NCI-H2107 treated with DMSO at 0.1 percent for 48 hours (cell line): Measurements from ENCODE around the gene DNALI1.
A peak's percentile ranks its signal among the peaks of the same experiment; 100 is the strongest.
"Not testable (repeated sequence)": the region's sequence is repeated elsewhere in the genome, so short reads cannot be mapped to it uniquely, and the experiment has no call there.

Experiments used
- DNase-seq: peaks from one replicate; lab custom pipeline; 2025; ENCODE audit not compliant: unreplicated experiment; lab: John Stamatoyannopoulos, UW

DNALI1 gene

DNA sequence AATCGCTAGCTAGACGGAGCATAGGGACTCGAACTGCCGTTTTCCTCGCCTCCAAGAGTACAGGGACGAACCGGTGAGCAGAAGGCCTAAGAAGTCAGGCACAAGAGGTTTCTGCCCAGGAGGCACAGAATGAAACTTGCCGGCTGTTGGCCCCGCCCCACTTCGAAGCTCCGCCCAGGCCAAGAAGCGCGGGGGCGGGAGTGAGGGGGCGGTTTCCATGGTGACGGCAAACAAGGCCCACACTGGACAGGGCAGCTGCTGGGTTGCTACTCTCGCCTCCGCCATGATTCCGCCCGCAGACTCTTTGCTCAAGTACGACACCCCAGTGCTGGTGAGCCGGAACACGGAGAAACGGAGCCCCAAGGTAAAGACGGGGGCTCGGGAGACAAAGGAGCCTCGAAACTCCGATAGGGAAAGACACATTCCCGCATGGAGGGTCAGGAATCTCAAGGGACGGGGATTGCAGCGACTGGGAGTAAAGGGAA lies at the start of gene DNALI1:
Gene DNALI1, plus strand, starts transcription at position 229 of the 485 bp plus-strand sequence. Its CDS starts 55 bp downstream, at position 284.
- DNase-seq = no peak

DNA sequence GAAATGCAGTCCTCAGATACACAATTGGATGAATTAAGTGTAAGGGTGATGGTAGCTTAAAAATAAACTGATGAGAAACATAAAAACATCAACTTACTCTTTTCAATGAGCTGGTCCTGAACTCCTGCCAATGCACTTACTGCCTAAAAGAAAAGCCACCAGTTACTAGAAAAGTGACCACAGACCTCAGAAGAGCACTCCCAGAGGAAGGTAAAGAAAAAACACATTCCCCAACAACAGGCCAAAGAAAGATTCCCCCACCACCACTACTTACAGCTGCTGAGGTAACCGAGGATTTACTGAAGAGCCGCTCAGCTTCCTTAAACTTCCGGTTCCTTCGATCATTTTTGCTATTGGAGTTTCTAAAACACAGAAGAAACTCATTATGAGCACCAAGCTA lies 47.6 kb upstream of the DNALI1 start:
- DNase-seq = peak; percentile 62

DNA sequence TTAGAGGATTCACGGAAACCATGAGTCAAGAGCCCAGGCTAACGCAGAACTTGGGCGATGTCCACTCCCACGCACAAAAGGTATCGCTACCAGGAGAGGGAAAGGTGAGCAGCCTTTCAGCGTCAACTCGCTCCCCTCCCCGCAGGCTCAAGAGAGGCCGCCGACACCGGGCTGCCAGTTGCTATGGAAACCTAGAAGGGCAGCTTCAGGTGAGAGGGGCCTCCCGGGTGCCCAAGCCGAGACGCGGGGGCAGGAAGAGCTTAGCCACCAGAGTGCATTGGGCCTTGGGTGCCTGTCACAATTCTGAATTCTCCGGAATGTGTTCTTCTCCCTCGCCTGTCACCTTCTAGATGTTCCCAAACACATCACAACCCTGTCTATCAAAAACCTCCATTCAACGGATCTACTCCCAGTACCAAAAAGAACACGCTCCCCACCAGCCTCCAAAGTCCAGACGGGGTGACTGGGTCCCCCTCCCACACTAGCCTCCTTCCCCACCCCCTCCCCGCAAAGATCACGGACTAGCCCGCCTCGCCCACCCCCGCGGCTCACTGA lies 42.9 kb upstream of the DNALI1 start:
- DNase-seq = peak; percentile 19

DNA sequence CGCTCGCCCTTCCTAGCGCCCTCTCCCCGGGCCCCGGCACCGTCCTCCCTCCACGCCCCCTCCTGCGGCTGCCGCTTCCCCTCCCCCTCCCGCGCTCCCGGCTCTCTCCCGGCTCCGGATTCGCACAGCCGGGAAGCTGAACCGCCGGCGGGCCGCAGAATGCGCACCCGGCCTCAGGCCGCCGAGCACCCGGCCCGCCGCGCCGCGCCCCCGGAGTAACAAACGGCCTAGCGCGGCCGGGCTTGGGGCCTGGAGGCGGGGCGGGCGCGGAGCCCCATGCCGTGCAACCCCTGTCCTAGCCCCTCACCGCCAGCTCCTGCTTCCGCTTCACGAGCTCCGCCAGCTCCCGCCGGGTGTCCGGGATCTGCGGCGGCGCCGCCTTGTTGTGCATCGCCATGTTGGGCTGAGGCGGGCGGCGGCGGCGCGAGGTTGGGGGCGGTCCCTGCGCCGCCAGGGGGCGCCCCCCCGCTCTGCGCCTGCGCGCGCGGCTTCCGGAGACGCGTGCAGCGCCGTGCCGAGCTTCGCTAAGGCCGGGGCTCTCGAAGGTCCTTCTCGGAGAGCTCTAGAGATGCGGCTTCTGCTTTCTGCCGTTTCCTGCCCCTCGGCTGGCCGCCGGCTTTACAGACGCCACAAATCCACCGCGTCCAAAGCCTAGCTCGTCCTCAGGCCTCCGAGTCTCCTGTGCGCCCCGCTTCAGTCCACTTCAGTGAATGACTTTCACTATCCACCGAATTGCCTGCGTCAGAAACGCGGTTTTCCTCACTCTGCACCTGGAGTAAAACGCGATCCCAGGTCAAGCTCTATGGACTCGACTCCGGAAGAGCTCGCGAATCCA lies 42.2 kb upstream of the DNALI1 start, which contains the start of gene MEAF6:
Gene MEAF6, minus strand, starts transcription at position 417 of the 835 bp plus-strand sequence. Its CDS starts 20 bp downstream, at position 397.
- DNase-seq = peak; percentile 70

DNA sequence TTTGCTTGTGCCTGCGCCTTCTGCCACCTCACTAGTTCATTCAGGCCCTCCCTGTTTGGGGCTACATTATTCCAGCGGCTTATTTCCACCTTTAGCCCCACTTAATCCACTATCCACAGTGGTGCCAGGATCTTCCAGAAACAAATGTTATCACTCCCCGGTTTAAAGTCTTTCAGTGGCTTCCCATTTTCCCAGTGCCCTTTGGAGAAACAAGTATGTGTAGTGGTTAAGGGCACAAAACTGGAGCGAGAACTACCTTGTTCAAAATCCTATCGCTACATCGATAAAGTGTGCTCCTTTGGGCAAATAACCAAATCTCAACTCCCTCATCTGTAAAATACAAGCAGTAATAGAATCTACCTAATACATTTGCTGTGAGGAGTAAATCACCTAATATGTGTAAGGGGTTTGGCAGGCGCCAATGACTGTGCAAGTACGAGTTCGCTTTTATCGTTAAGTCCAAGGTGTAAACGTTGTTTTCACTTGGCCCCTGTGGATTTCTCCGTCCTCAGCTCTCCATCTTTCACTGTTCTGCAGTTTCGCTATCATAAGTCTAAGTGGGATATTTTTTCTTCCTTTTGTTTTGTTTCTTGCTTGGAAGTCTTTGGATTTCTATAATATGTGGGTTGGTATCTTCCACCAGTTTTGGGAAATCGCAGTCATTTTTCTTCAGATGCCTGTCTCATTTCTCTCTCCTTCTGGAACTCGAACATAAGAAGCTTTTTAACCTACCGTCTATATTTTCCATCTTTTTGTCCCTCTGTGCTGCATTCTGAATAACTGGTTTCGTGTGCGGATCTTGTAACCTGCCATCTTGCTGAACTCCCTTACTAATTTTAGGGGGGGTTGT lies 41.3 kb upstream of the DNALI1 start:
- DNase-seq = no peak

DNA sequence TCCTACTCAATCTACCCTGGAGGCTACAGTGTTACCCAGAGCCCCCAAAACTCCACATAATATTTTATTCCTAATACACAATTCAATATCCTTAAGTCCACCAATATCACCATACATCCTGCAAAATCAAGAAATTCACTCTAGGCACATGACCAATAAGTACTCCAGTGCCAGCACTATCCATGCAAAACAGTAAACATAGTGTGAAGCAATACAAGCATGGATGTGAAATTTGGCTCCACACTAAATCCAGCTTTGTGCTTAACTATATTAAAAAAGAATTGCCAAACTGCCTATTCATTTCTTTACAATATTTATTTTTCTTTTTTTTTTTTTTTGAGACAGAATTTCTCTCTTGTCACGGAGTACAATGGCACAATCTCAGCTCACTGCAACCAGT lies 39.2 kb upstream of the DNALI1 start:
- DNase-seq = no peak

DNA sequence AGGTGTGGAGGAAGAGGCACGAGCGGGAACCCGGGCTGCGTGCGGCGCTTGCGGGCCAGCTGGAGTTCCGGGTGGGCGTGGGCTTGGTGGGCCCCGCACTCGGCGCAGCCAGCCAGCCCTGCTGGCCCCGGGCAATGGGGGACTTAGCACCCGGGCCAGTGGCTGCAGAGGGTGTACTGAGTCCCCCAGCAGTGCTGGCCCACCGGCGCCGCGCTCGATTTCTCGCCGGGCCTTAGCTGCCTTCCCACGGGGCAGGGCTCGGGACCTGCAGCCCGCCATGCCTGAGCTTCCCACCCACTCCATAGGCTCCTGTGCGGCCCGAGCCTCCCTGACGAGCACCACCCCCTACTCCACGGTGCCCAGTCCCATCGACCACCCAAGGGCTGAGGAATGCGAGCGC lies 38.5 kb upstream of the DNALI1 start:
- DNase-seq = not testable (repeated sequence)

DNA sequence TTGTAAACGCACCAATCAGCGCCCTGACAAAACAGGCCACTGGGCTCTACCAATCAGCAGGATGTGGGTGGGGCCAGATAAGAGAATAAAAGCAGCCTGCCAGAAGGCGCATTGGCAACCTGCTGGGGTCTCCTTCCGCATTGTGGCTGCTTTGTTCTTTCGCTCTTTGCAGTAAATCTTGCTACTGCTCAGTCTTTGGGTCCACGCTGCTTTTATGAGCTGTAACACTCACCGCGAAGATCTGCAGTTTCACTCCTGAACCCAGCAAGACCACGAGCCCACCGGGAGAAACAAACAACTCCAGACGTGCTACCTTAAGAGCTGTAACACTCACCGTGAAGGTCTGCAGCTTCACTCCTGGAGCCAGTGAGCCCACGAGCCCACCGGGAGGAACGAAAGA lies 37.8 kb upstream of the DNALI1 start:
- DNase-seq = not testable (repeated sequence)

DNA sequence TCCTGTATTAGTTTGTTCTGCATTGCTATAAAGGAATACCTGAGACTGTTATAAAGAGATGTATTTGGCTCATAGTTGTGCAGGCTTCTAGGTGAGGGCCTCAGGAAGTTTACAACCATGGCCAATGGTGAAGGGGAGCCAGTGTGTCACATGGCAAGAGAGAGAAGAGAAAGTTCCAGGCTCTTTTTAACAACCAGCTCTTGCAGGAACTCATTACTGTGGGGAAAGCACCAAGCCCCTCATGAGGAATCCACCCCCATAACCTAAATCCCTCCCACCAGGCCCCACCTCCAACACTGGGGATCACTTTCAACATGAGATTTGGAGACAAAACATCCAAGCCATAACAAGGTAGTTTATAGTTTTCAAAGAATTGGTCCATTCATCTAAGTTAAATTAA lies 37.1 kb upstream of the DNALI1 start:
- DNase-seq = no peak

DNA sequence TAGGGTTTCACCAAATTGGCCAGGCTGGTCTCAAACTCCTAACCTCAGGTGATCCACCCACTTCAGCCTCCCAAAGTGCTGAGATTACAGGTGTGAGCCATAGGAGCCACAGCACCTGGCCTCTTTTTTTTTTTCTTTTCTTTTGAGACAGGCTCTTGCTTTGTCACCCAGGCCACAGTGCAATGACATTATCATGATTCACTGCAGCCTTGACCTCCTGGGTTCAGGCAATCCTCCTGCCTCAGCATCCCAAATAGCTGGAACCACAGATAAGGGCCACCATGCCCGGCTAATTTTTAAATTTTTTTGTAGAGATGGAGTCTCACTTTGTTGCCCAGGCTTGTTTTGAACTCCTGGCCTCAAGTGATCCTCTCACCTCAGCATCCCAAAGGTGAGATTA lies 26.9 kb upstream of the DNALI1 start:
- not testable (repeated sequence) for DNase-seq

DNA sequence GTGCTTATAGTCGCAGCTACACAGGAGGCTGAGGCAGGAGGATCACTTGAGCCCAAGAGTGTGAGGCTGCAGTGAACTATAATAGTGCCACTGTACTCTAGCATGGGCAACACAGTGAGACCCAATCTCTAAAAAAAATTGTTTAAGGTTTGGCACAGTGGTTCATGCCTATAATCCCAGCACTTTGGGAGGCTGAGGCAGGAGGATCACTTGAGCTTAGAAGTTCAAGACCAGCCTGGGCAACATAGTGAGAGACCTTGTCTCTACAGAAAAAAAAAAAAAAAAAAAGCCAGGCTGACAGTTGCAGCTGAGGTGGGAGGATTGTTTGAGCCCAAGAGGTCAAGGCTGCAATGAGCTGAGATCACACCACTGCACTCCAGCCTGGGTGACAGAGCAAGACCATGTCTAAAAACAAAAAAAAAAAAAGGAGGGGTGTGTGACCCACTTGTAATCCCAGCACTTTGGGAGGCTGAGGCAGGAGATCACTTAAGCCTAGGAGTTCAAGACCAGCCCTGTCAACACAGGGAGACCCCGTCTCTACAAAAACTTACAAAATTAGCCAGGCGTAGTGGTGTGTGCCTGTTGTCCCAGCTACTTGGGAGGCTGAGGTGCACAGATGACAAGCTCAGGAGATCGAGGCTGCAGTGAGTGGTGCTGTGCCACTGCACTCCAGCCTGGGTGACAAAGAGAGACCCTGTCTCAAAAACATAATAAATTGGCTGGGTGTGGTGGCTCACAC lies 24.2 kb upstream of the DNALI1 start:
- DNase-seq = not testable (repeated sequence)

DNA sequence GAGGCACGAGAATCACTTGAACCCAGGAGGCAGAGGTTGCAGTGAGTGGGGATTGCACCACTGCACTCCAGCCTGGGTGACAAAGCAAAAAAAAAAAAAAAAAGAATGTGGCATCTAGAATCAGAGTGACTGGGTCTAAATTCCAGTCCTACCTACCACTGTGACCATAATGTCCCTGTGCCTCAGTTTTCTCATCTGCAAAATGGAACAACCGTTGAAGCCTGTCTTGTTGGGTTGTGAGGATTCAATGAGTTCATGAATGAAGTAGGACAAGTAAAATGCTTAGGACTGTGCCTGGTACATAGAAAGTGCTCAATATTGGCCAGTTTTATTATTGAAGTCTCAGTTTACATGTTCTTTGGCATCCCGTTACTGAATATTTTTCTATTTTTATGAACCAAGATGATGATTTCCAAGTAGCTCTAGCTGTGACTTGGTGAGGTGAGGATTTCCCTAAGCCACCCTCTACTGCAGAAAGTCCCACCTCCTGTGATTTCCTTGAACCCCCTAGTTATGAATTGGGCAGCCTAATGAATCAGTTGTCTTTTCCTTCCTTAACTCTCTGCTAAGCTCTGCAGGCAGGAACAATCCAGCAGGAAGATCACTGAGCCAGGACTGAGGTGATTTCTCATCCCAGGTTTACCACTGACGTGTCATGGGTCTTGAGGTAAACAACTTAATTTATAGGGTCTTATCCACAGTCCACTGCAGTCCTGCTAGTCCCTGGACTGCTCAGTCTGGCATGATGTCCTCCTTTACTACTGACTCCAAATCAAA lies 23.2 kb upstream of the DNALI1 start:
- DNase-seq = no peak

DNA sequence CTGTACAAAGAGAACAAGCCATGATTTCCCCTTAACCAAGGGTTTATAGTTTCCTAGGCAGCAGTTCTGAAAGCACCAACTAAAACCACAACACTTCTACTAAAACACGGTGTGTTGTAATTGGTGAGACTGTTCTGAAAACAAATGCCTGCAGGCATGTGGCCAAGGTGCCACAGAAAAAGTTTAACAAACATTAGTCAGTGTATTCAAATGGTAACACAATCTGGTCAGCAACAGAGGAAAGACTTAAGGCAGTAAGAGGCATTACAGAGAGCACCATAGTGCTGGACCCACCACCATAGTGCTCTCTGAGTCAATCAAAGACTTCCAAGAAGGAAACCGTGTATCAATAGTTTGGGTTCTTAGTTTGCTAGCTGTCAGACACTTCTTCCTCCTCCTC lies 19.4 kb upstream of the DNALI1 start:
- DNase-seq = peak; percentile 55

DNA sequence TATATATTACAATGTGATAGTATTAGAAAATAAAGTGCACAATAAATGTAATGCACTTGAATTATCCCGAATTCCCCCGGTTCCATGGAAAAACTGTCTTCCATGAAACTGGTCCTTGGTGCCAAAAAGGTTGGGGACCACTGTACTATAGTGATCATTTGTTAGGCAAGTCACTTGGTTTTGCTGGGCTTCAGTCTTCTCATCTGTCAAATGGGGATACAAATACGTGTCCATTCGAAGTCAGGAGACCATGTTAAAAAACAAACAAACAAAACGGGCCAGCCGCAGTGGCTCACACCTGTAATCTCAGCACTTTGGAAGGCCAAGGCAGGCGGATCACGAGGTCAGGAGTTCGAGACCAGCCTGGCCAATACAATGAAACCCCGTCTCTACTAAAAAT lies 17.6 kb upstream of the DNALI1 start:
- DNase-seq = not testable (repeated sequence)

DNA sequence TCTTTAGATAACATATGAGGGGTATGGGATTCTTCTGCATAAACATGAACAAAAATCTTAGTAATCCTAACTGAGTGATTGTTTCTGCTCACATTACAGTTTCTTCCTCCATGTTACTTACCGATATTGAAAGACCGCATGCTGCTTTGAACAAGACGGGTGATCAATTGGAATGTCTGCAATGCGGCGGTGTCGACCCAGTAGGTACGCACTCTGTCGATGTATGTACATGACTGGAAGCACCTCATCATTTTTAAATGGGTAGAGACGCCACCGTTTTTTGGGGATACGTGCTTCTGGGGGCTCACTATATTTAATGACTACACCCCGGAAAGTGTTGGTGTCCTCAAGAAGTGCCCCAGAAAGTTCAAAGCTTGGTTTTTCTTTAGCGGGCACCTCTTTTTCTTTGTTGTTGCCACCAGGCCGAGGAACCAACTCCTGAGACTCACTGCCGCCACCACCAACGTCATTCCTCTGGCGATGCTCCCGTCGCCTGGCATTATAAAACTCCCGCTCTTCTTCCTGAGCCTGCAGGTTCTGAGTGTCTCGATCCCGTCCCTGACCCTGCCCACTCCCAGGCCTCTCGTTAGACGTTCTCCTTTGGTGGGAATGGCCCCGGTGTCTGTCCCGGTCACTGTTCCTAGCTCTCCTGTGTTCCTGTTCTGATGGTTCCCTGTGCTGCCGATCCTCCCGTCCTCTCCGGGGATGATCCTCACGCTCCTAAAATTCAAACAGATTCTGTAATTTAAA lies 16.5 kb upstream of the DNALI1 start:
- no peak for DNase-seq

DNA sequence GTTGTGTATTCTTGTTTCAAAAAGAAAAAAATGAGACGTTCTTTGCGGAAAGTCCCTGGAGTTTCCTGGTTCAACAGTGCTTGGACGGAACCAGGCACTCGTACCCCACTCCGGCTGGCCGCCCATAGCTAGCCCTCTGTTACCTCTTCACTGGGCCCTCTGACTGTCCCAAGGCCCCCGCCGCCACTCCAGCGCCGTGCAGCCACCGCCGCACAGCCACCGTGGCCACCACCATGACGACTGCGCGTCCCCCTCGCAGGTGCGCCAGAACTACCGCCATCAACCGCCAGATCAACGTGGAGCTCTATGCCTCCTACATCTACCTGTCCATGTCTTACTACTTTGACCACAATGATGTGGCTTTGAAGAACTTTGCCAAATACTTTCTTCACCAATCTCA lies 12.2 kb upstream of the DNALI1 start:
- DNase-seq = no peak

DNA sequence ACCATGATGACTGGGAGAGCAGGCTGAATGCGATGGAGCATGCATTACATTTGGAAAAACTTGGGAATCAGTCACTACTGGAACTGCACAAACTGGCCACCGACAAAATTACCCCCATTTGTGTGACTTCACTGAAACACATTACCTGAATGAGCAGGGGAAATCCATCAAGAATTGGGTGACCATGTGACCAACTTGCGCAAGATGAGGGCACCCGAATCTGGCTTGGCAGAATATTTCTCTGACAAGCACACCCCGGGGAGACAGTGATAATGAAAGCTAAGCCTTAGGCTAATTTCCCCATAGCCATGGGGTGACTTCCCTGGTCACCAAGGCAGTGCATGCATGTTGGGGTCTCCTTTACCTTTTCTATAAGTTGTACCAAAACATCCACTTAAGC lies 11.7 kb upstream of the DNALI1 start:
- no peak for DNase-seq

DNA sequence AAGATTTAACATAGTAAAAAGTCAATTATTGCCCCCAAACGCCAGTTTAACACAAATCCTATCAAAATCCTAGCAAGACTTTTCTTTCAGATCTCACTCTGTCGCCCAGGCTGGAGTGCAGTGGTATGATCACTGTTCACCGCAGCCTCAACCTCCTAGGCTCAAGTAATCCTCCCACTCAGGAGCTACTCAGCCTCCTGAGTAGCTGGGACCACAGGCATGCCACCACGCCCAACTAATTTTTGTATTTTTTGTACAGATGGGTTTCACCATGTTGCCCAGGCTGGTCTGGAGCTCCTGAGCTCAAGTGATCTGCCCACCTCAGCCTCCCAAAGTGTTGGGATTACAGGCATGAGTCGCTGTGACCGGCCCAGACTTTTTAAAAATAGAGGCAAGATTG lies 7.4 kb upstream of the DNALI1 start:
- no peak for DNase-seq

DNA sequence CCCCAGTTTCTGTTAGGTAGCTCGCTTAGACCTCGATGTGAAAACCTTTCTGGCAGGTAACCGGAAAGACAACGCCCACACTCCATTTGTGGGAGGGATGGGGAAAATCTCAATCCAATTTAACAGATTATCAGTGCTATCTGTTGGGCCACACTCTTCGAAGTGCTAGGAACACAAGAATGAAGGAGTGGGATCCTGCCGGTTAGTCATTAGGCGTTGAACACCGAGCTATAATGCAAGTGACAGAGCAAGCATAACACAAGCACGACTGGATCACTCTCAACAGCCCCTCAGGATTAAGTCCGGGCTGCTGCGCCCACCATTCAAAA lies 3.2 kb upstream of the DNALI1 start:
- DNase-seq = no peak
